Cardiac fibroblast (primary cell): ENCODE data around the gene GOLGA5.
"Not testable (repeated sequence)": the region's sequence is repeated elsewhere in the genome, so short reads cannot be mapped to it uniquely, and the experiment has no call there.

Experiments used
- DNase-seq, 2 donors: peaks; one replicate each; pipeline versions ENCODE4 v3.0.0 to v3.0.0-alpha.2; 2010; ENCODE audit warnings: low read depth in 2 of 2
- H3K4me3 ChIP-seq, 2 donors: replicated peaks in 1 of 2; 1 replicate in 1 of 2; 2 replicates in 1 of 2; pipeline ENCODE4 v1.5.1; 2011; ENCODE audit warnings: low read depth in 2 of 2, low read length in 2 of 2, mild to moderate bottlenecking in 2 of 2, moderate library complexity in 1 of 2
- TF ChIP-seq, protein P1 (sequence below): IDR thresholded peaks from one replicate; pipeline ENCODE4 v1.5.1; 2011; ENCODE audit warnings: low read depth, mild to moderate bottlenecking, low read length, inconsistent platforms

GOLGA5 gene

DNA sequence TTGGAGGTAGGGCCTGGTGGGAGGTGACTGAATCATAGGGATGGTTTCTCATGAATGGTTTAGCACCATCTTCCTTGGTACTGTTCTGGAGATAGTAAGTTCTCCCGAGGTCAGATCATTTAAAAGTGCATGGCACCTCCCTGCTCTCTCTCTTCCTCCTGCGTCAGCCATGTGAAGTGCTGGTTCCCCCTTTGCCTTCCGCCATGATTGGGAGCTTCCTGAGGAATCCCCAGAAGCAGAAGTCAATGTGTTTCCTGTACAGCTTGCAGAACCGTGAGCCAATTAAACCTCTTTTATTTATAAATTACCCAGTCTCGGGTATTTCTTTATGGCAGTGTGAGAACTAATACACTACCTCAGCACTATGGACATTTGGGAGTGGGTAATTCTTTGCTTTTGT lies 40.9 kb upstream of the GOLGA5 start:
- no peak for DNase-seq
- no peak overlapping the region for H3K4me3 ChIP-seq
- TF ChIP-seq, protein P1, sequence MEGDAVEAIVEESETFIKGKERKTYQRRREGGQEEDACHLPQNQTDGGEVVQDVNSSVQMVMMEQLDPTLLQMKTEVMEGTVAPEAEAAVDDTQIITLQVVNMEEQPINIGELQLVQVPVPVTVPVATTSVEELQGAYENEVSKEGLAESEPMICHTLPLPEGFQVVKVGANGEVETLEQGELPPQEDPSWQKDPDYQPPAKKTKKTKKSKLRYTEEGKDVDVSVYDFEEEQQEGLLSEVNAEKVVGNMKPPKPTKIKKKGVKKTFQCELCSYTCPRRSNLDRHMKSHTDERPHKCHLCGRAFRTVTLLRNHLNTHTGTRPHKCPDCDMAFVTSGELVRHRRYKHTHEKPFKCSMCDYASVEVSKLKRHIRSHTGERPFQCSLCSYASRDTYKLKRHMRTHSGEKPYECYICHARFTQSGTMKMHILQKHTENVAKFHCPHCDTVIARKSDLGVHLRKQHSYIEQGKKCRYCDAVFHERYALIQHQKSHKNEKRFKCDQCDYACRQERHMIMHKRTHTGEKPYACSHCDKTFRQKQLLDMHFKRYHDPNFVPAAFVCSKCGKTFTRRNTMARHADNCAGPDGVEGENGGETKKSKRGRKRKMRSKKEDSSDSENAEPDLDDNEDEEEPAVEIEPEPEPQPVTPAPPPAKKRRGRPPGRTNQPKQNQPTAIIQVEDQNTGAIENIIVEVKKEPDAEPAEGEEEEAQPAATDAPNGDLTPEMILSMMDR = no peak

DNA sequence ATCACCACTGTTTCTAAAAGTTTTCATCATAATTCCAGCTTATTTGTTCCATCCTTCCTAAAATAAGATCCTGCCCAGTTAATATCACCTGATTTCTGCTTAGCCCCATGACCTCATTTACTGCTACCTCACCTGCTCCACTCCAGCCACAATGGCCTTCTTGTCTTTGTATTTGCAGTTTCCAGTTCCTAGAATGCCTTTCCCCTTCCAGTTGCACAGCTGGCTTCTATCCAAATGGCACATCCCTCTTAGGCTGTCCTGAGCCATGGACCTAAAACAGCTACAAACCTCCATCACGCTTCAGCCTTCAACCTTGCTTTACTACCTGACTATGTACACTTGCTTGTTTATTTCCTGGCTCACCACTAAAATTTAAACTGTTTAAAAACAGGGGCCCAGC lies 39.1 kb upstream of the GOLGA5 start:
- TF ChIP-seq, protein P1 = no peak
- H3K4me3 ChIP-seq = no peak overlapping the region
- DNase-seq = peak in 1 of 2 donors; percentile 19

DNA sequence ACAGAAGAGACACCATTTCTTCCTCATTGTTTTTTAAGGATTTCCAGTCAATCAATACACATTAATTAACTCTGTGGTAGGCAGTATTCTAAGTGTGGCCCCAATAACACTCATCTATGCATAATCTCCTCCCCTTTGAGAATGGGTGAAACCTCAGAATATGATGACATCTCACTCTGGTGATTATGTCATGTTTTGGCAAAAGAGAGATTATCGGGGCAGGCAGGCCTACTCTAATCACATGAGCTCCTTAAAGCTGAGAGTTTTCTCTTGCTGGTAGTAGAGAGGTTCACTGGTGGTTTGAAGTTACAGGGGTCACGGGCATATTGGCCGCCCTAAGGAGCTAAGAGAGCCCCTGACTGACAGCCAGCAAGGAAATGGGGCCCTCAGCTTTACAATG lies 38.6 kb upstream of the GOLGA5 start:
- TF ChIP-seq, protein P1 = no peak
- DNase-seq = peak; percentile 36 to 43
- H3K4me3 ChIP-seq = no peak overlapping the region

DNA sequence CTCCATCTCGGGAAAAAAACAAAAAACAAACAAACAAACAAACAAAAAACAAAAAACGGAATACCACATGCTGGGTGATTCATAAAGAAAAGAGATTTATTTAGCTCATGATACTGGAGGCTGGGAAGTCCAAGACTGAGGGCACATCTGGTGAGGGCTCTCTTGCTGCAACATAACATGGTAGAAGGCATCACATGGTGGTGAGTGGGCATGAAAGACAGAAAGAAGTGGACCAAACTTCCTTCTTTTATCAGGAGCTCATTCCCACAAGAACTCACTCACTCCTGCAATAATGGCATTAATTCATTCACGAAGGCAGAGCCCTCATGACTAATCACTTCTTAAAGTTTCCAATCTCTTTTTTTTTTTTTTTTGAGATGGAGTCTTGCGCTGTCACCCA lies 37.7 kb upstream of the GOLGA5 start:
- no peak overlapping the region for H3K4me3 ChIP-seq
- no peak for DNase-seq
- TF ChIP-seq, protein P1 = no peak

DNA sequence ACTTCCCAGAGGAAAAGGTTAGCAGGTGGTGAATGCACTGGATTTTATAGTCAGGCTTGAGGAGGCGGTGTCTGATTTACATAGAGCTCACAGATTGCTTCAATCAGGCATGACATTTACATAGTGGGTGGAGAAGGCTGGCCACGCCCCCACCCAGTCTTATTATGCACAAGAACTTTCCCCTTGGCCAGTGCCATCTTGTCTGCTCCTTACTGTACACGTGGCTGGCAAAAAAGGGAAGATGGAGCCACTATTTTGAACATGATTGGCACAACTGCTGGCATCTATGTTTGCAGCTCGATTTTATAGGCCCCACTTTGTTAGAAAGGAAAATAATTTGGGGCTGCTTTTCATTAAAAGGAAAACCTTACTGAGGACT lies 34.8 kb upstream of the GOLGA5 start:
- TF ChIP-seq, protein P1 = no peak
- DNase-seq = peak; percentile 40 to 52
- H3K4me3 ChIP-seq = no peak overlapping the region

DNA sequence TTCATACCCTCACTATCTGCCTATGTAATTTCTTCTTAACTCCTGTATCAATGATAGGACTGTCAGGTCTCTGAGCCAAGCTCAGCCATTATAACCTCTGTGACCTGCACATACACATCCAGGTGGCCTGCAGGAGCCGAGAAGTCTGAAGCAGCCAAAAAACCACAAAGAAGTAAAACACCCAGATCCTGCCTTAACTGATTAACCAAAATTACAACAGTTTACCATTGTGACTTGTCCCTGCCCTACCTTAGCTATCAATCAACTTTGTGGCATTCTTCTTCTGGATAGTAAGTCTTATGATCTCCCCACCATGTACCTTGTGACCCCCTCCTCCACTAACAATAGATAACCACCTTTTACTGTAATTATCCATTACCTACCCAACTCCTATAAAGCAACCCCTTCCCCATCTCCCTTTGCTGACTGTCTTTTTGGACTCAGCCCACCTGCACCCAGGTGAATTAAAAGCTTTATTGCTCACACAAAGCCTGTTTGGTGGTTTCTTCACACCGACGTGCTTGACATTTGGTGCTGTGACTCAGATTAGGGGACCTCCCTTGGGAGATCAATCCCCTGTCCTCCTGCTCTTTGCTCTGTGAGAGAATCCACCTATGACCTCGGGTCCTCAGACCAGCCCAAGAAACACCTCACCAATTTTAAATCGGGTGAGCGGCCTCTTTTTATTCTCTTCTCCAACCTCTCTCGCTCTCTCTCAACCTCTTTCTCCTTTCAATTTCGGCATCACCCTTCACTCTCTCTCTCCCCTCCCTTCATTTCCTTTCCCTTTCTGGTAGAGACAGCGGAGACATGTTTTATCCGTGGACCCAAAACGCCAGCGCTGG lies 34.2 kb upstream of the GOLGA5 start:
- TF ChIP-seq, protein P1 = no peak
- DNase-seq = no peak
- no peak overlapping the region for H3K4me3 ChIP-seq

DNA sequence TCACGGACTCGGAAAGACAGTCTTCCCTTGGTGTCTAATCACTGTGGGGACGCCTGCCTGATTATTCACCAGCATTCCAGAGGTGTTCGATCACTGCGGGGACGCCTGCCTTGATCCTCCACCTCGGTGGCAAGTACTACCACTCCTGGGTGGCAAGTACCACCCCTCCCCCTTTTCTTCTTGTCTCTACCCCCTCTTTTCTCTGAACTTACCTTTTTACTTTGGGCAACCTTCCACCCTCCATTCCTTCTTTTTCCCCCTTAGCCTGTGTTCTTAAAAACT lies 33.6 kb upstream of the GOLGA5 start:
- TF ChIP-seq, protein P1 = no peak
- H3K4me3 ChIP-seq = no peak overlapping the region
- DNase-seq = no peak

DNA sequence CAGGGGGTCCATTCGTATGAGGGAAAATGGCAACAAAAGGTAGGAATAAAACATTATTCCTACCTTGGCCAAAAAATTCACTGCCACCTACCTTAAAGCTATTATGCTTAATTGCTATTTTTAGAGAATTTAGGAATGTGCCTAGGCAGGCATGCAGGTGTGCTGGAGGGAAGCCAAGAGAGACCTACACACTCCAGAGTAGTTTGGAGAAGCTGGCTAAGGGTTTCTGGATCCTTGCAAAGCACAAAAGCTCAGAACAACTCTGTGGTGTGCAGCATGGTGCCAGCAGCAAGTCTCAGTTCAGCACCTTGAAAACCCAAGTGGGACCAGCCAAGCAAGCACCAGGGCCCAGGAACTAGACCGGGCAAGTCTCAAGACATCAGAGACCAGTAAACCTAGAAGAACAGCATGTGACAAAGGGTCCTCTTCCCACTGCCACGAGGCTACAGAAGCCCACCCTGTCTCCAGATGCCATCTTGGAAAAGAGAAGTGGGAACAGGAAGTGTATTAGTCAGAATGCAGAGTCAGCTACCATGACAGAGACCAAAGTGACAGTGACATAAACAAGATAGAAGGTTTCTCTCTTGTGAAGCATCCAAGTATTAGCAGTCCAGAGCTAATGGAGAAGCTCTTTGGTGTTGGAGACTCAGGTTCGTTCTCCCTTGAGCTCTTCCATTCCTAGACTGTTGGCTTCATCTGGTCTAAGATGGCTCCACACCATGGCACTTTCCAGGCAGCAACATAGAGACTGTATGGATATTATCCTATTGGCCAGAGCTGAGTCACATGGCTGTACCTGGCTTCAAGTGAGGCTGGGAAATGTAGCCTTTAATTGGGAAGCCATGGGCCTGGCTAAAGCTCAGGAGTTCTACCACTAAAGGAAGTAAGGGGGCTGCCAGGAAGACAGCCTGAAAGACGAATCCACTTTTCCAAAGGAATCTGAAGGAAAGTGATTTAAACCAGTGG lies 30.2 kb upstream of the GOLGA5 start:
- not testable (repeated sequence) for DNase-seq, H3K4me3 ChIP-seq

DNA sequence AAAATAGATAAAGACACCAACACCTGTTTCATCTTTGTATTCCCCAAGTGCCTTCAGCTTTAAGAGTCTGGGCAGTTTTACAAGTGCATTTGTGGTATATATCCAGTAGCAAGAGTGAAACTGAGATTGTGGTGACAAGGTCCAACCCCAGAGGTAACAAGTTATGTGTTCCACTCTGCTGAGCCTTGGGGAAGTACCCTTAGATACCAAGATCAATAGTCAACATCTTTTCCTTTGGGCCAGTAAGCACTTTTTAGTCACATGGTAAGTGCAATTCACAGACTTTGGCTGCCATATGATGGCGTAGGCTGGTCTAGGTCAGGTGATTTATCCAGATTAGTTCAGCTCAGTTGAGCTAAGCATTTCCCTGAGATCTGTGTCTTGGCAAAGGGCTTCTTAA lies 25.9 kb upstream of the GOLGA5 start:
- not testable (repeated sequence) for DNase-seq, H3K4me3 ChIP-seq
